GM21390 (cell line): ENCODE measurements around the gene HERC2.

Experiments used
- ATAC-seq: cut with Tn5 transposase; IDR thresholded peaks from one replicate; pipeline ENCODE4 v1.9.1; 2021; ENCODE audit not compliant: unreplicated experiment

Gene HERC2

GRCh38 chr15:28115871-28116270 lies 206.1 kb downstream of the HERC2 start:
- no peak for ATAC-seq

GRCh38 chr15:28114721-28115622 lies 207.0 kb downstream of the HERC2 start:
- no peak for ATAC-seq

GRCh38 chr15:28114114-28114455 lies 207.9 kb downstream of the HERC2 start:
- ATAC-seq = no peak

- ATAC-seq = no peak
Measured at GRCh38 chr15:28113394-28114113, 208.4 kb downstream of the HERC2 start.

GRCh38 chr15:28112962-28113361 lies 209.0 kb downstream of the HERC2 start:
- no peak for ATAC-seq

GRCh38 chr15:28112101-28112760 lies 209.7 kb downstream of the HERC2 start:
- ATAC-seq = no peak

GRCh38 chr15:28111543-28111942 lies 210.4 kb downstream of the HERC2 start:
- ATAC-seq = no peak

- ATAC-seq = no peak
Measured at GRCh38 chr15:28110481-28110881, 211.5 kb downstream of the HERC2 start.

- no peak for ATAC-seq
Measured at GRCh38 chr15:28109626-28110455, 212.1 kb downstream of the HERC2 start.

GRCh38 chr15:28107904-28108275 lies 214.1 kb downstream of the HERC2 start:
- ATAC-seq = no peak

GRCh38 chr15:28107111-28107903 lies 214.7 kb downstream of the HERC2 start:
- ATAC-seq = no peak

GRCh38 chr15:28106294-28107110 lies 215.5 kb downstream of the HERC2 start:
- no peak for ATAC-seq

GRCh38 chr15:28105793-28106192 lies 216.2 kb downstream of the HERC2 start:
- ATAC-seq = no peak

GRCh38 chr15:28105224-28105791 lies 216.7 kb downstream of the HERC2 start:
- ATAC-seq = no peak

GRCh38 chr15:28104326-28104725 lies 217.7 kb downstream of the HERC2 start:
- ATAC-seq = no peak

- no peak for ATAC-seq
Measured at GRCh38 chr15:28103831-28104230, 218.1 kb downstream of the HERC2 start.

GRCh38 chr15:28101983-28102441 lies 220.0 kb downstream of the HERC2 start:
- no peak for ATAC-seq

- ATAC-seq = no peak
Measured at GRCh38 chr15:28101201-28101600, 220.8 kb downstream of the HERC2 start.
